SK-N-SH treated with all-trans-retinoic acid at 6 μM for 48 hours (cell line): ENCODE data around the gene AQP5.

ENCODE experiments used
- ARNTL ChIP-seq: fragments of 450-650 bp; formaldehyde crosslinking; IDR thresholded peaks from 2 replicates; pipeline ENCODE4 v1.5.0; 2020; ENCODE audit warnings: low read depth, mild to moderate bottlenecking, moderate library complexity, borderline replicate concordance
- BACH2 ChIP-seq: fragments of 250-450 bp; sonication (Bioruptor Pico); IDR thresholded peaks from 2 replicates; pipeline ENCODE4 v1.9.0; 2021; ENCODE audit warnings: mild to moderate bottlenecking, borderline replicate concordance
- CSDC2 ChIP-seq: fragments of 250-450 bp; sonication (Bioruptor Pico); IDR thresholded peaks from 2 replicates; pipeline ENCODE4 v1.5.0; 2020; ENCODE audit warnings: mild to moderate bottlenecking, moderate library complexity
- ISL1 ChIP-seq: fragments of 250-450 bp; sonication (Bioruptor Pico); IDR thresholded peaks from 2 replicates; pipeline ENCODE4 v2.1.2; 2022; ENCODE audit warnings: mild to moderate bottlenecking, moderate library complexity
- PATZ1 ChIP-seq: fragments of 250-450 bp; sonication (Bioruptor Pico); IDR thresholded peaks from 2 replicates; pipeline ENCODE4 v1.8.0; 2020; ENCODE audit warnings: mild to moderate bottlenecking, moderate library complexity, borderline replicate concordance
- POU6F1 ChIP-seq: fragments of 250-450 bp; sonication (Bioruptor Pico); IDR thresholded peaks from 2 replicates; pipeline ENCODE4 v1.8.0; 2021; ENCODE audit warnings: low read depth, mild to moderate bottlenecking, moderate library complexity, borderline replicate concordance
- SNAI2 ChIP-seq: fragments of 250-450 bp; sonication (Bioruptor Pico); IDR thresholded peaks from 2 replicates; pipeline ENCODE4 v1.5.0; 2020; ENCODE audit warnings: mild to moderate bottlenecking, moderate library complexity
- TOX ChIP-seq: fragments of 250-450 bp; sonication (Bioruptor Pico); IDR thresholded peaks from 2 replicates; pipeline ENCODE4 v1.8.0; 2021; ENCODE audit warnings: mild to moderate bottlenecking, moderate library complexity, borderline replicate concordance
- ZFP30 ChIP-seq: fragments of 450-650 bp; formaldehyde crosslinking; IDR thresholded peaks from 2 replicates; pipeline ENCODE4 v1.5.0; 2022; ENCODE audit warnings: mild to moderate bottlenecking, moderate library complexity
- ZNF70 ChIP-seq: fragments of 450-650 bp; formaldehyde crosslinking; IDR thresholded peaks from 2 replicates; pipeline ENCODE4 v1.5.0; 2020; ENCODE audit warnings: mild to moderate bottlenecking, moderate library complexity
- ZNF8 ChIP-seq: fragments of 450-650 bp; formaldehyde crosslinking; IDR thresholded peaks from 2 replicates; pipeline ENCODE4 v1.5.0; 2020; ENCODE audit warnings: mild to moderate bottlenecking, moderate library complexity

- TF ChIP-seq POU6F1 (no peak), ARNTL (CRISPR knock-in tag) (no peak), ZNF8 (CRISPR knock-in tag) (no peak), PATZ1 (no peak), BACH2 (CRISPR knock-in tag) (no peak), ZNF70 (CRISPR knock-in tag) (no peak), ZFP30 (no peak), SNAI2 (no peak), ISL1 (CRISPR knock-in tag) (no peak), TOX (CRISPR knock-in tag) (no peak), CSDC2 (CRISPR knock-in tag) (no peak)
Measured at GRCh38 chr12:49973361-49973830, 11.7 kb downstream of the AQP5 start.
